Hepatocyte (in vitro differentiated cells): ENCODE data around the gene KLHL5. TPM values are rescaled to one million over a fixed set of nuclear protein-coding genes. Genes with fewer than 3 reads are reported as not detected.
"Not testable (repeated sequence)": the region's sequence is repeated elsewhere in the genome, so short reads cannot be mapped to it uniquely, and the experiment has no call there.

ENCODE experiments used
- DNase-seq: peaks from one replicate; pipeline ENCODE4 v3.0.0-alpha.2; 2016; ENCODE audit warnings: low spot score
- H2AFZ ChIP-seq: fragments of 200-600 bp; sonication (generic); 2 replicates; pipeline ENCODE4 v1.6.0; 2016; ENCODE audit warnings: antibody characterized with exemption, mild to moderate bottlenecking
- H3K27ac ChIP-seq: fragments of 200-600 bp; sonication (generic); 2 replicates; pipeline ENCODE4 v1.5.1; 2016; ENCODE audit warnings: mild to moderate bottlenecking
- H3K27me3 ChIP-seq: fragments of 200-600 bp; sonication (generic); 2 replicates; pipeline ENCODE4 v1.6.1; 2016
- H3K36me3 ChIP-seq: fragments of 200-600 bp; sonication (generic); replicated peaks from 2 replicates; pipeline ENCODE4 v1.5.1; 2016; ENCODE audit warnings: low read depth; ENCODE audit not compliant: insufficient read depth
- H3K4me1 ChIP-seq: fragments of 200-600 bp; sonication (generic); 2 replicates; pipeline ENCODE4 v1.5.1; 2016; ENCODE audit warnings: mild to moderate bottlenecking, moderate library complexity; ENCODE audit not compliant: insufficient read depth
- H3K4me2 ChIP-seq: fragments of 200-600 bp; sonication (generic); 2 replicates; pipeline ENCODE4 v1.6.0; 2016
- H3K4me3 ChIP-seq: fragments of 200-600 bp; sonication (generic); 2 replicates; pipeline ENCODE4 v1.5.1; 2016; ENCODE audit warnings: mild to moderate bottlenecking
- H3K79me2 ChIP-seq: fragments of 200-600 bp; sonication (generic); 2 replicates; pipeline ENCODE4 v1.6.0; 2017; ENCODE audit warnings: mild to moderate bottlenecking
- H3K9me2 ChIP-seq: fragments of 200-600 bp; sonication (generic); replicated peaks from 2 replicates; pipeline ENCODE4 v1.6.0; 2017; ENCODE audit warnings: mild to moderate bottlenecking; ENCODE audit not compliant: insufficient read depth
- H3K9me3 ChIP-seq: fragments of 200-600 bp; sonication (generic); 2 replicates; pipeline ENCODE4 v1.5.1; 2016; ENCODE audit warnings: low read depth, mild to moderate bottlenecking
- H4K20me1 ChIP-seq: fragments of 200-600 bp; sonication (generic); 2 replicates; pipeline ENCODE4 v1.6.0; 2016; ENCODE audit warnings: mild to moderate bottlenecking; ENCODE audit not compliant: insufficient read depth, poor library complexity, severe bottlenecking
- CTCF ChIP-seq: fragments of 200-600 bp; sonication (generic); IDR thresholded peaks from 2 replicates; pipeline ENCODE4 v1.5.1; 2016; ENCODE audit warnings: antibody characterized with exemption, mild to moderate bottlenecking; ENCODE audit not compliant: poor library complexity
- EZH2 ChIP-seq: fragments of 200-600 bp; sonication (generic); IDR thresholded peaks from 2 replicates; pipeline ENCODE4 v1.6.1; 2016; ENCODE audit warnings: antibody characterized with exemption, mild to moderate bottlenecking, borderline replicate concordance
- EZH2phosphoT487 ChIP-seq: fragments of 200-600 bp; sonication (generic); IDR thresholded peaks from one replicate; pipeline ENCODE4 v1.6.1; 2018; ENCODE audit warnings: antibody characterized with exemption, mild to moderate bottlenecking, low read depth, moderate library complexity; ENCODE audit not compliant: unreplicated experiment, severe bottlenecking
- WGBS: methylation state at CpG from one replicate; pipeline ENCODE4 v1.1.6; 2016; ENCODE audit warnings: low lambda C conversion rate; ENCODE audit errors: missing lambda C conversion rate; 5-methylcytosine and 5-hydroxymethylcytosine counted together
- polyA plus RNA-seq: library from polyadenylated mRNA; unstranded; fragments of >200 nt; fragmentation: Nextera tagmentation; extraction: Ambion mirVana; gene quantifications from 2 replicates; pipeline ENCODE4 v1.2.1, GENCODE V29; 2016
- total RNA-seq: library from RNA; depleted of rRNA; stranded (reverse); fragments of >200 nt; gene quantifications from 2 replicates; pipeline ENCODE4 v1.2.3, GENCODE V29; 2014

KLHL5 gene
- total and polyA plus RNA-seq, 2 experiments from 2014 or later: 30.2 to 58.3 TPM

- Histone ChIP-seq H3K36me3 (no peaks in the 10 kb centered on the region), H3K4me3 (no peak overlapping the region), H3K4me1 (no peaks in the 10 kb centered on the region), H2AFZ (no peak overlapping the region), H4K20me1 (no peaks in the 10 kb centered on the region), H3K9me3 (no peaks in the 10 kb centered on the region), H3K4me2 (no peak overlapping the region), H3K79me2 (no peaks in the 10 kb centered on the region), H3K27me3 (no peaks in the 10 kb centered on the region), H3K9me2 (no peaks in the 10 kb centered on the region), H3K27ac (no peak overlapping the region)
- DNase-seq: no peak
- TF ChIP-seq CTCF (no peak), EZH2 (no peak), EZH2phosphoT487 (no peak)
Measured at GRCh38 chr4:39029752-39030694, 32.0 kb upstream of the KLHL5 start.

GRCh38 chr4:39030725-39031124 is 31.3 kb upstream of the KLHL5 start:
- TF ChIP-seq EZH2phosphoT487: no peak
- TF ChIP-seq EZH2: no peak
- no peak for TF ChIP-seq CTCF
- H3K79me2 ChIP-seq: no peaks in the 10 kb centered on the region
- H3K4me1 ChIP-seq: no peaks in the 10 kb centered on the region
- DNase-seq: no peak
- no peak overlapping the region for H3K4me2 ChIP-seq
- H2AFZ ChIP-seq: no peak overlapping the region
- WGBS: 92% methylated on average over 3 of the region's 3 CpGs
- H4K20me1 ChIP-seq: no peaks in the 10 kb centered on the region
- no peaks in the 10 kb centered on the region for H3K9me3 ChIP-seq
- no peak overlapping the region for H3K4me3 ChIP-seq
- no peaks in the 10 kb centered on the region for H3K36me3 ChIP-seq
- H3K27me3 ChIP-seq: no peaks in the 10 kb centered on the region
- H3K27ac ChIP-seq: no peak overlapping the region
- H3K9me2 ChIP-seq: no peaks in the 10 kb centered on the region

GRCh38 chr4:39031590-39032020 is 30.4 kb upstream of the KLHL5 start:
- not testable (repeated sequence) for H3K79me2 ChIP-seq, H3K4me1 ChIP-seq, H3K9me3 ChIP-seq, H3K36me3 ChIP-seq, H3K4me3 ChIP-seq, H3K27ac ChIP-seq, DNase-seq, H4K20me1 ChIP-seq, H3K9me2 ChIP-seq, H3K4me2 ChIP-seq, H3K27me3 ChIP-seq, H2AFZ ChIP-seq
- 93% methylated on average over 6 of the region's 6 CpGs for WGBS

GRCh38 chr4:39032218-39033085 is 29.6 kb upstream of the KLHL5 start, which contains the start of gene TMEM156:
TSS of gene TMEM156 (minus strand) at chr4:39032409. CDS start at chr4:39032313, 96 bp downstream.
- DNase-seq: no peak
- Histone ChIP-seq H3K4me2 (no peak within 1 kb of the TSS), H4K20me1 (no peaks in the 10 kb centered on the region), H3K9me2 (no peaks in the 10 kb centered on the region), H3K4me3 (no peak within 1 kb of the TSS), H2AFZ (no peak within 1 kb of the TSS), H3K36me3 (no peaks in the 10 kb centered on the region), H3K27me3 (no peaks in the 10 kb centered on the region), H3K79me2 (no peaks in the 10 kb centered on the region), H3K27ac (no peak within 1 kb of the TSS), H3K9me3 (no peaks in the 10 kb centered on the region), H3K4me1 (no peaks in the 10 kb centered on the region)
- TF ChIP-seq EZH2: no peak
- no peak for TF ChIP-seq EZH2phosphoT487
- no peak for TF ChIP-seq CTCF
- 77% methylated on average over 5 of the region's 5 CpGs for WGBS
